Gastroesophageal sphincter (tissue), 4 donors: ENCODE data around the gene CORO2B. TPM values are rescaled to one million over a fixed set of nuclear protein-coding genes. Genes with fewer than 3 reads are reported as not detected.

ENCODE experiments used
- ATAC-seq: fragments of 150-250 bp; one replicate; pipeline ENCODE4 v1.9.1; 2016; ENCODE audit warnings: mild to moderate bottlenecking, moderate library complexity
- H3K27ac ChIP-seq, 4 donors: fragments of 200-600 bp; sonication (generic) in 3 of 4; 1 replicate in 3 of 4; 2 replicates in 1 of 4; pipeline ENCODE4 v1.5.1; 2016 to 2019
- H3K27me3 ChIP-seq: fragments of 200-600 bp; sonication (generic); one replicate; pipeline ENCODE4 v1.5.1; 2019
- H3K36me3 ChIP-seq, 2 donors: fragments of 200-600 bp; sonication (generic); one replicate each; pipeline ENCODE4 v1.5.1; 2019; ENCODE audit warnings: control low read depth in 1 of 2
- H3K4me1 ChIP-seq, 3 donors: fragments of 200-600 bp; sonication (generic); 1 replicate in 2 of 3; 2 replicates in 1 of 3; pipeline ENCODE4 v1.5.1; 2016 to 2019; ENCODE audit warnings: control low read depth in 2 of 3
- H3K4me3 ChIP-seq, 2 donors: fragments of 200-600 bp; sonication (generic); one replicate each; pipeline ENCODE4 v1.5.1; 2019; ENCODE audit warnings: mild to moderate bottlenecking in 1 of 2, moderate library complexity in 1 of 2
- H3K9me3 ChIP-seq, 3 donors: fragments of 200-600 bp; sonication (generic); one replicate each; pipeline ENCODE4 v1.5.1; 2017 to 2019; ENCODE audit warnings: control low read depth in 2 of 3
- CTCF ChIP-seq, 4 experiments: fragments of 200-600 bp in 2 of 4; fragments of 450-650 bp in 2 of 4; sonication (generic) in 1 of 4; IDR thresholded peaks; one replicate each; pipeline ENCODE4 v1.5.1; 2017 to 2019; ENCODE audit warnings: antibody characterized with exemption in 4 of 4, mild to moderate bottlenecking in 2 of 4, moderate library complexity in 2 of 4
- EP300 ChIP-seq: sonication (generic); formaldehyde crosslinking; IDR thresholded peaks from one replicate; pipeline ENCODE4 v1.6.1; 2017; ENCODE audit warnings: antibody characterized with exemption, mild to moderate bottlenecking
- POLR2A ChIP-seq, 2 donors: fragments of 450-650 bp; IDR thresholded peaks; one replicate each; pipeline ENCODE4 v1.6.1; 2017; ENCODE audit warnings: antibody characterized with exemption in 2 of 2, mild to moderate bottlenecking in 2 of 2, moderate library complexity in 1 of 2
- POLR2AphosphoS5 ChIP-seq: sonication (generic); formaldehyde crosslinking; IDR thresholded peaks from one replicate; pipeline ENCODE4 v1.6.1; 2017; ENCODE audit warnings: antibody characterized with exemption
- WGBS, 2 donors: methylation state at CpG; one replicate each; pipeline ENCODE4 v1.1.5; 2018; ENCODE audit warnings: low coverage in 1 of 2; 5-methylcytosine and 5-hydroxymethylcytosine counted together
- total RNA-seq, 4 donors: library from RNA; depleted of rRNA; stranded (reverse); fragments of >200 nt; gene quantifications; one replicate each; pipeline ENCODE4 v1.1.0, GENCODE V29; 2016

Gene CORO2B
- total RNA-seq, 4 donors from 2014 or later = 3.2 to 9.1 (median 6.6) TPM

GRCh38 chr15:68672781-68673205 is 94.0 kb downstream of the CORO2B start:
- no peaks in the 10 kb centered on the region for H3K36me3 ChIP-seq
- TF ChIP-seq CTCF (IDR thresholded peaks at IDR 0.05) (no peak), POLR2A (IDR thresholded peaks at IDR 0.05) (no peak), EP300 (no peak), POLR2AphosphoS5 (no peak)
- no peaks in the 10 kb centered on the region for H3K9me3 ChIP-seq
- no peak for ATAC-seq
- 62 to 81% methylated on average over 3 to 4 of the region's 4 CpGs for whole genome bisulfite sequencing, 2 donors
- peaks cover 23% of the 10 kb centered on the region for H3K27me3 ChIP-seq
- H3K4me3 ChIP-seq = no peak overlapping the region
- no peak overlapping the region for H3K27ac ChIP-seq
- H3K4me1 ChIP-seq = peaks cover 0 to 13% (median 0%) of the 10 kb centered on the region in 3 donors

- Histone ChIP-seq H3K9me3 (no peaks in the 10 kb centered on the region), H3K27me3 (peaks cover 23% of the 10 kb centered on the region), H3K27ac (no peak overlapping the region), H3K36me3 (no peaks in the 10 kb centered on the region), H3K4me1 (peaks cover 0 to 13% (median 0%) of the 10 kb centered on the region in 3 donors), H3K4me3 (no peak overlapping the region)
- no peak for TF ChIP-seq CTCF (IDR thresholded peaks at IDR 0.05)
- no peak for ATAC-seq
- WGBS, 2 donors = 68 to 79% methylated on average over 4 to 5 of the region's 5 CpGs
Measured at GRCh38 chr15:68674975-68675374, 96.2 kb downstream of the CORO2B start.

- TF ChIP-seq POLR2A (IDR thresholded peaks at IDR 0.05) (no peak), CTCF (IDR thresholded peaks at IDR 0.05) (no peak)
- Histone ChIP-seq H3K4me3 (no peak overlapping the region), H3K9me3 (no peaks in the 10 kb centered on the region), H3K27ac (no peak overlapping the region), H3K27me3 (peaks cover 23% of the 10 kb centered on the region), H3K36me3 (no peaks in the 10 kb centered on the region), H3K4me1 (peaks cover 0 to 13% (median 0%) of the 10 kb centered on the region in 3 donors)
- 85 to 95% methylated on average over 5 to 6 of the region's 7 CpGs for WGBS, 2 donors
- ATAC-seq = no peak
Measured at GRCh38 chr15:68676011-68676605, 97.3 kb downstream of the CORO2B start.

GRCh38 chr15:68676926-68677325 is 98.1 kb downstream of the CORO2B start:
- Histone ChIP-seq H3K4me3 (no peak overlapping the region), H3K9me3 (no peaks in the 10 kb centered on the region), H3K4me1 (peaks cover 0 to 13% (median 0%) of the 10 kb centered on the region in 3 donors), H3K27me3 (peaks cover 18% of the 10 kb centered on the region), H3K36me3 (no peaks in the 10 kb centered on the region), H3K27ac (no peak overlapping the region)
- no peak for TF ChIP-seq CTCF (IDR thresholded peaks at IDR 0.05)
- no peak for TF ChIP-seq POLR2AphosphoS5
- 80 to 92% methylated on average over 3 to 4 of the region's 4 CpGs for WGBS, 2 donors
- no peak for ATAC-seq

GRCh38 chr15:68677996-68678395 is 99.2 kb downstream of the CORO2B start:
- H3K4me3 ChIP-seq = no peak overlapping the region
- TF ChIP-seq EP300 = no peak
- no peak for TF ChIP-seq CTCF (IDR thresholded peaks at IDR 0.05)
- TF ChIP-seq POLR2AphosphoS5 = no peak
- no peak for TF ChIP-seq POLR2A (IDR thresholded peaks at IDR 0.05)
- ATAC-seq = no peak
- no peak overlapping the region for H3K27ac ChIP-seq
- H3K4me1 ChIP-seq = peaks cover 0 to 13% (median 0%) of the 10 kb centered on the region in 3 donors
- peaks cover 12% of the 10 kb centered on the region for H3K27me3 ChIP-seq
- no peaks in the 10 kb centered on the region for H3K9me3 ChIP-seq
- no peaks in the 10 kb centered on the region for H3K36me3 ChIP-seq
- WGBS, 2 donors = 100% methylated on average over 1 of the region's 3 CpGs; no CpG with 5 or more reads in 1 of the 2 donors
